Measurements from ENCODE around the gene OR51B2. TPM values are rescaled to one million over a fixed set of nuclear protein-coding genes. Genes with fewer than 3 reads are reported as not detected.
A peak's percentile ranks its signal among the peaks of the same experiment; 100 is the strongest.

Gene OR51B2
- total RNA-seq, 1 donor from 2014 or later = not detected

- no peak overlapping the region for H3K4me3 ChIP-seq (ENCODE audit: low read depth, low read length)
- TF ChIP-seq CTCF (conservative IDR thresholded peaks at IDR 0.05; ENCODE audit: low read depth, low read length) = no peak
- DNase-seq (ENCODE audit: low read depth) = no peak
Observed at GRCh38 chr11:5283086-5283485, 41.0 kb downstream of the OR51B2 start.

GRCh38 chr11:5282628-5283027, 41.5 kb downstream of the OR51B2 start:
- no peak for TF ChIP-seq CTCF (conservative IDR thresholded peaks at IDR 0.05; ENCODE audit: low read depth, low read length)
- no peak for DNase-seq (ENCODE audit: low read depth)
- no peak overlapping the region for H3K4me3 ChIP-seq (ENCODE audit: low read depth, low read length)

GRCh38 chr11:5281596-5281995, 42.5 kb downstream of the OR51B2 start:
- DNase-seq (ENCODE audit: low read depth) = no peak
- no peak overlapping the region for H3K4me3 ChIP-seq (ENCODE audit: low read depth, low read length)
- TF ChIP-seq CTCF (conservative IDR thresholded peaks at IDR 0.05; ENCODE audit: low read depth, low read length) = no peak

GRCh38 chr11:5280582-5281102, 43.5 kb downstream of the OR51B2 start:
- H3K4me3 ChIP-seq (ENCODE audit: low read depth, low read length) = no peak overlapping the region
- peak; percentile 93 for DNase-seq (ENCODE audit: low read depth)
- no peak for TF ChIP-seq CTCF (conservative IDR thresholded peaks at IDR 0.05; ENCODE audit: low read depth, low read length)

- H3K4me3 ChIP-seq (ENCODE audit: low read depth, low read length) = no peak overlapping the region
- TF ChIP-seq CTCF (conservative IDR thresholded peaks at IDR 0.05; ENCODE audit: low read depth, low read length) = no peak
- no peak for DNase-seq (ENCODE audit: low read depth)
Observed at GRCh38 chr11:5279471-5280090, 44.5 kb downstream of the OR51B2 start.

GRCh38 chr11:5277807-5278382, 46.2 kb downstream of the OR51B2 start:
- no peak for TF ChIP-seq CTCF (conservative IDR thresholded peaks at IDR 0.05; ENCODE audit: low read depth, low read length)
- DNase-seq (ENCODE audit: low read depth) = no peak
- H3K4me3 ChIP-seq (ENCODE audit: low read depth, low read length) = no peak overlapping the region

GRCh38 chr11:5276697-5277096, 47.4 kb downstream of the OR51B2 start:
- H3K4me3 ChIP-seq (ENCODE audit: low read depth, low read length) = no peak overlapping the region
- DNase-seq (ENCODE audit: low read depth) = no peak

More at GRCh38 chr11:5276697-5277096, 47.4 kb downstream of the OR51B2 start:
- no peak for TF ChIP-seq CTCF (conservative IDR thresholded peaks at IDR 0.05; ENCODE audit: low read depth, low read length)

Measured in epithelial cell of proximal tubule (primary cell).